Activated gamma-delta T cell (primary cell): ENCODE results near the gene DHDH.

ENCODE experiments used
- DNase-seq: peaks from one replicate; lab custom pipeline; 2025; lab: John Stamatoyannopoulos, UW

The DHDH gene

GRCh38 chr19:48992581-48993174 lies 59.2 kb downstream of the DHDH start:
- DNase-seq = no peak

- peak; percentile 97 for DNase-seq
Observed at GRCh38 chr19:48993175-48994034, 59.9 kb downstream of the DHDH start, which contains the start of the genes GYS1 and RUVBL2. GYS1 (minus strand) TSS chr19:48993309; CDS start chr19:48993112, 197 bp downstream. RUVBL2 (plus strand) TSS chr19:48993887; CDS start chr19:48993912, 25 bp downstream.

- no peak for DNase-seq
Observed at GRCh38 chr19:48994035-48994386, 60.5 kb downstream of the DHDH start.
